SK-N-SH treated with all-trans-retinoic acid at 6 μM for 48 hours (cell line): ENCODE results near the gene SEMA3D.

ENCODE experiments used
- ARNTL ChIP-seq: fragments of 450-650 bp; formaldehyde crosslinking; IDR thresholded peaks from 2 replicates; pipeline ENCODE4 v1.5.0; 2020; ENCODE audit warnings: low read depth, mild to moderate bottlenecking, moderate library complexity, borderline replicate concordance
- CREB5 ChIP-seq: fragments of 250-450 bp; sonication (Bioruptor Pico); IDR thresholded peaks from 2 replicates; pipeline ENCODE4 v1.5.1; 2020; ENCODE audit warnings: low read depth, mild to moderate bottlenecking, moderate library complexity
- PATZ1 ChIP-seq: fragments of 250-450 bp; sonication (Bioruptor Pico); IDR thresholded peaks from 2 replicates; pipeline ENCODE4 v1.8.0; 2020; ENCODE audit warnings: mild to moderate bottlenecking, moderate library complexity, borderline replicate concordance
- POU6F1 ChIP-seq: fragments of 250-450 bp; sonication (Bioruptor Pico); IDR thresholded peaks from 2 replicates; pipeline ENCODE4 v1.8.0; 2021; ENCODE audit warnings: low read depth, mild to moderate bottlenecking, moderate library complexity, borderline replicate concordance
- PPARA ChIP-seq: fragments of 250-450 bp; sonication (Bioruptor Pico); IDR thresholded peaks from 2 replicates; pipeline ENCODE4 v1.5.0; 2020; ENCODE audit warnings: mild to moderate bottlenecking, borderline replicate concordance
- TCF4 ChIP-seq: fragments of 250-450 bp; sonication (Bioruptor Pico); IDR thresholded peaks from 2 replicates; pipeline ENCODE4 v1.8.0; 2021; ENCODE audit warnings: mild to moderate bottlenecking, moderate library complexity, borderline replicate concordance
- TOX ChIP-seq: fragments of 250-450 bp; sonication (Bioruptor Pico); IDR thresholded peaks from 2 replicates; pipeline ENCODE4 v1.8.0; 2021; ENCODE audit warnings: mild to moderate bottlenecking, moderate library complexity, borderline replicate concordance
- ZC3H10 ChIP-seq: fragments of 250-450 bp; sonication (Bioruptor Pico); IDR thresholded peaks from 2 replicates; pipeline ENCODE4 v1.5.1; 2021; ENCODE audit warnings: mild to moderate bottlenecking, moderate library complexity
- ZFP3 ChIP-seq: fragments of 250-450 bp; sonication (Bioruptor Pico); IDR thresholded peaks from 2 replicates; pipeline ENCODE4 v1.5.0; 2020; ENCODE audit warnings: mild to moderate bottlenecking, moderate library complexity
- ZNF70 ChIP-seq: fragments of 450-650 bp; formaldehyde crosslinking; IDR thresholded peaks from 2 replicates; pipeline ENCODE4 v1.5.0; 2020; ENCODE audit warnings: mild to moderate bottlenecking, moderate library complexity
- ZNF8 ChIP-seq: fragments of 450-650 bp; formaldehyde crosslinking; IDR thresholded peaks from 2 replicates; pipeline ENCODE4 v1.5.0; 2020; ENCODE audit warnings: mild to moderate bottlenecking, moderate library complexity

GRCh38 chr7:85133560-85133959, 53.3 kb downstream of the SEMA3D start:
- TF ChIP-seq PATZ1 (CRISPR knock-in tag), result no peak
- TF ChIP-seq CREB5, result 0 out of 2 replicates have a peak, but pooled peaks have one; percentile 37
- TF ChIP-seq TCF4 (CRISPR knock-in tag), result peak; percentile 73; the same call in 1 of the 2 replicates
- TF ChIP-seq ZNF70 (CRISPR knock-in tag), result no peak
- no peak for TF ChIP-seq PPARA (CRISPR knock-in tag)
- no peak; the same call in 1 of the 2 replicates for TF ChIP-seq ZFP3 (CRISPR knock-in tag)
- TF ChIP-seq POU6F1 (CRISPR knock-in tag), result no peak
- TF ChIP-seq TOX (CRISPR knock-in tag), result no peak
- no peak; the same call in 1 of the 2 replicates for TF ChIP-seq ARNTL (CRISPR knock-in tag)
- TF ChIP-seq ZNF8 (CRISPR knock-in tag), result no peak
- TF ChIP-seq ZC3H10 (CRISPR knock-in tag), result no peak
